H1 (cell line): Measurements from ENCODE around the gene ATMIN.

Experiments used
- EP300 ChIP-seq, 2 experiments: IDR thresholded peaks; 1 replicate in 1 of 2; 2 replicates in 1 of 2; pipeline ENCODE4 v1.6.1; 2011 to 2012; ENCODE audit warnings: low read depth in 2 of 2, low read length in 2 of 2, mild to moderate bottlenecking in 2 of 2, borderline replicate concordance in 1 of 2, inconsistent platforms in 1 of 2, moderate library complexity in 1 of 2
- EZH2 ChIP-seq: fragments of 200-600 bp; sonication (generic); IDR thresholded peaks from 2 replicates; pipeline ENCODE4 v1.7.1; 2012; ENCODE audit warnings: low read depth, mild to moderate bottlenecking, moderate library complexity, low read length, inconsistent platforms; ENCODE audit not compliant: severe bottlenecking
- FOSL1 ChIP-seq: IDR thresholded peaks from 2 replicates; pipeline ENCODE4 v1.6.1; 2011; ENCODE audit warnings: mild to moderate bottlenecking, low read depth, low read length, moderate library complexity; ENCODE audit not compliant: insufficient read depth
- KDM1A ChIP-seq: fragments of 200-600, 300-600 bp; sonication (generic); IDR thresholded peaks from 2 replicates; pipeline ENCODE4 v1.7.1; 2016; ENCODE audit warnings: mild to moderate bottlenecking, low read length, borderline replicate concordance
- POLR2A ChIP-seq, 2 experiments: IDR thresholded peaks; 1 replicate in 1 of 2; 2 replicates in 1 of 2; pipeline ENCODE4 v1.6.1; 2011; ENCODE audit warnings: low read depth in 2 of 2, low read length in 2 of 2, mild to moderate bottlenecking in 2 of 2; ENCODE audit errors: control extremely low read depth in 1 of 2
- TF ChIP-seq, protein P1 (sequence below): IDR thresholded peaks from 2 replicates; pipeline ENCODE4 v1.6.1; 2012; ENCODE audit warnings: inconsistent platforms

DNA sequence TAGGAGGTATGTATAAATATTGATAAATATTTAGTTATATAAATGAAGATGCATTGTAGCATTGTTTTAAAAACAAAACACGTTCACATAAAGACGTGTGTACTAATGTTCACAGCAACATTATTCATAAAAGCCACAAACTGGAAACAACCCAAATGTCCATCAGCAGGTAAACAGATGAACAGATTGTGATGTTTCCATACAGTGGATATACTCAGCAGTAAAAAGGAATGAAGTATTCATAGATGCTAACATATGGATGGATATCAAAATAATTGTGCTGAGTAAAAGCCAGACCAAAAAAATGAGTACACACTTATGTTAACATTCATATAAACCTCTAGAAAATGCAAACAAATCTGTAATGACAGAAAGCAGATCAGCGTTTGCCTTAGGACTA is 22.7 kb upstream of the ATMIN start:
- TF ChIP-seq, protein P1, sequence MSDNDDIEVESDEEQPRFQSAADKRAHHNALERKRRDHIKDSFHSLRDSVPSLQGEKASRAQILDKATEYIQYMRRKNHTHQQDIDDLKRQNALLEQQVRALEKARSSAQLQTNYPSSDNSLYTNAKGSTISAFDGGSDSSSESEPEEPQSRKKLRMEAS: no peak
- TF ChIP-seq FOSL1 (no peak), EZH2 (no peak), POLR2A (IDR thresholded peaks at IDR 0.05; ENCODE audit: control extremely low read depth in 1 of 2, low read depth in 2 of 2, low read length in 2 of 2) (no peak), EP300 (IDR thresholded peaks at IDR 0.05; ENCODE audit: borderline replicate concordance in 1 of 2, low read depth in 2 of 2, low read length in 2 of 2) (no peak), KDM1A (no peak)
